HG03064 (cell line): ENCODE results near the gene SLC2A1.
A peak's percentile ranks its signal among the peaks of the same experiment; 100 is the strongest.

Experiments used
- ATAC-seq: cut with Tn5 transposase; IDR thresholded peaks from one replicate; pipeline ENCODE4 v1.9.1; 2021; ENCODE audit warnings: low read depth; ENCODE audit not compliant: unreplicated experiment

SLC2A1 gene

GRCh38 chr1:42961312-42962091 lies 2.8 kb upstream of the SLC2A1 start:
- ATAC-seq = no peak

- no peak for ATAC-seq
These were observed 2.1 kb upstream of the SLC2A1 start for GRCh38 chr1:42960566-42961311.

GRCh38 chr1:42960122-42960390 lies 1.4 kb upstream of the SLC2A1 start:
- ATAC-seq = no peak

GRCh38 chr1:42957880-42958487 lies 684 bp downstream of the SLC2A1 start:
- peak; percentile 41 for ATAC-seq

- ATAC-seq = no peak
These were observed 1.3 kb downstream of the SLC2A1 start for GRCh38 chr1:42957229-42957879.

- ATAC-seq = no peak
These were observed 1.9 kb downstream of the SLC2A1 start for GRCh38 chr1:42956739-42957138.

GRCh38 chr1:42955311-42956063 lies 3.2 kb downstream of the SLC2A1 start:
- ATAC-seq = no peak

- no peak for ATAC-seq
These were observed 5.2 kb downstream of the SLC2A1 start for GRCh38 chr1:42953182-42954180.

GRCh38 chr1:42952303-42953001 lies 6.2 kb downstream of the SLC2A1 start:
- ATAC-seq = peak; percentile 49

- ATAC-seq = no peak
These were observed 7.1 kb downstream of the SLC2A1 start for GRCh38 chr1:42951588-42951987.

- ATAC-seq = no peak
These were observed 8.6 kb downstream of the SLC2A1 start for GRCh38 chr1:42950116-42950481.

GRCh38 chr1:42949312-42950115 lies 9.2 kb downstream of the SLC2A1 start:
- ATAC-seq = no peak

GRCh38 chr1:42947965-42948732 lies 10.5 kb downstream of the SLC2A1 start:
- ATAC-seq = no peak

- no peak for ATAC-seq
These were observed 11.6 kb downstream of the SLC2A1 start for GRCh38 chr1:42947117-42947516.

- no peak for ATAC-seq
These were observed 12.4 kb downstream of the SLC2A1 start for GRCh38 chr1:42946120-42946898.

GRCh38 chr1:42945164-42945563 lies 13.5 kb downstream of the SLC2A1 start:
- ATAC-seq = no peak
